CD4-positive, alpha-beta T cell treated with Interferon gamma for 1 hour (primary cell): ENCODE data around the gene SLC22A31.

Experiments
- DNase-seq: peaks from one replicate; pipeline ENCODE4 v3.0.0-alpha.2; 2020

SLC22A31 gene

GRCh38 chr16:89216315-89217137 lies 16.2 kb upstream of the SLC22A31 start:
- peak; percentile 79 for DNase-seq

- no peak for DNase-seq
Observed at GRCh38 chr16:89210904-89211515, 10.7 kb upstream of the SLC22A31 start.

- DNase-seq, result no peak
Observed at GRCh38 chr16:89210165-89210903, 10.0 kb upstream of the SLC22A31 start.

GRCh38 chr16:89209522-89210044 lies 9.2 kb upstream of the SLC22A31 start:
- no peak for DNase-seq

GRCh38 chr16:89207993-89208392 lies 7.7 kb upstream of the SLC22A31 start:
- no peak for DNase-seq

GRCh38 chr16:89202422-89203215 lies 2.3 kb upstream of the SLC22A31 start:
- DNase-seq, result no peak

- peak; percentile 76 for DNase-seq
Observed at GRCh38 chr16:89201439-89202377, 1.4 kb upstream of the SLC22A31 start.

GRCh38 chr16:89200850-89201411 lies 594 bp upstream of the SLC22A31 start:
- no peak for DNase-seq

GRCh38 chr16:89199241-89200123 lies 855 bp downstream of the SLC22A31 start:
- DNase-seq, result no peak

GRCh38 chr16:89198417-89199240 lies 1.7 kb downstream of the SLC22A31 start:
- no peak for DNase-seq

GRCh38 chr16:89197633-89198416 lies 2.5 kb downstream of the SLC22A31 start:
- no peak for DNase-seq

GRCh38 chr16:89197033-89197632 lies 3.2 kb downstream of the SLC22A31 start:
- DNase-seq, result no peak

GRCh38 chr16:89195521-89196171 lies 4.7 kb downstream of the SLC22A31 start:
- no peak for DNase-seq

GRCh38 chr16:89194340-89195311 lies 5.7 kb downstream of the SLC22A31 start:
- no peak for DNase-seq

GRCh38 chr16:89193576-89194293 lies 6.6 kb downstream of the SLC22A31 start:
- DNase-seq, result no peak
